HG02981 (cell line): ENCODE results near the gene ABCF2.

Experiments
- ATAC-seq: cut with Tn5 transposase; IDR thresholded peaks from one replicate; pipeline ENCODE4 v1.9.1; 2021; ENCODE audit warnings: mild to moderate bottlenecking, moderate library complexity; ENCODE audit not compliant: unreplicated experiment

The ABCF2 gene

GRCh38 chr7:151252961-151253711 lies 26.1 kb upstream of the ABCF2 start:
- no peak for ATAC-seq

- ATAC-seq, result no peak
Measured at GRCh38 chr7:151252561-151252835, 25.5 kb upstream of the ABCF2 start.

- no peak for ATAC-seq
Measured at GRCh38 chr7:151251689-151252560, 24.9 kb upstream of the ABCF2 start.

GRCh38 chr7:151251328-151251688 lies 24.3 kb upstream of the ABCF2 start:
- no peak for ATAC-seq

- no peak for ATAC-seq
Measured at GRCh38 chr7:151250181-151251132, 23.5 kb upstream of the ABCF2 start.

- ATAC-seq, result no peak
Measured at GRCh38 chr7:151249732-151250072, 22.7 kb upstream of the ABCF2 start.

GRCh38 chr7:151249034-151249731 lies 22.2 kb upstream of the ABCF2 start:
- ATAC-seq, result no peak

GRCh38 chr7:151248346-151249033 lies 21.5 kb upstream of the ABCF2 start, which contains the start of gene SMARCD3:
SMARCD3 (minus strand) TSS chr7:151248694; CDS start chr7:151248562, 132 bp downstream.
- no peak for ATAC-seq

GRCh38 chr7:151247611-151248345 lies 20.8 kb upstream of the ABCF2 start:
- no peak for ATAC-seq

GRCh38 chr7:151246851-151247580 lies 20.0 kb upstream of the ABCF2 start:
- ATAC-seq, result no peak

GRCh38 chr7:151246102-151246850 lies 19.3 kb upstream of the ABCF2 start:
- no peak for ATAC-seq

- ATAC-seq, result peak; percentile 38
Measured at GRCh38 chr7:151245360-151246101, 18.5 kb upstream of the ABCF2 start.

GRCh38 chr7:151244841-151245346 lies 17.9 kb upstream of the ABCF2 start:
- no peak for ATAC-seq

GRCh38 chr7:151244196-151244840 lies 17.3 kb upstream of the ABCF2 start:
- no peak for ATAC-seq

GRCh38 chr7:151243408-151244195 lies 16.6 kb upstream of the ABCF2 start:
- ATAC-seq, result no peak

- ATAC-seq, result no peak
Measured at GRCh38 chr7:151243045-151243349, 16.0 kb upstream of the ABCF2 start.
